ENCODE results near the gene PDXDC1.
"Not testable (repeated sequence)": the region's sequence is repeated elsewhere in the genome, so short reads cannot be mapped to it uniquely, and the experiment has no call there.

DNA sequence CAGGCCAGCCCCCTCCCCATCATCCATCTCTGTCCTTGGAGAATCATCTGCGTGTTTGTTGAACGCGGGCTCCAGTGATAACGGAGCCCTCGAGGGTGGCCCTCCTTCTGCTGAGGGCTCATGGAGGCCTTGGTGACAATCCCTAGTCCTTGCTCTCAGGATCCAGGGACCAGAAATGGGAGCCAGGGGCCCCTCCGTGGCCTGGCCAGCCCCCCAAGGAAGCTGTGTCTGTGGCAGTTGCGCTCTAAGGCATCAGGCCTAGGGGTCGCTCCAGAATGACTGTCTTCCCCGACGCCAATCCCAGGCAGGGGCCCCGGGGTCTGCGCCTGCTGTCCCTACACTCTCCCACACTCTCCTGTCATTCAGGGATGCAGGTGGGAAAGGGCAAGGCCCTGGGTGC lies 174.4 kb downstream of the PDXDC1 start:
- TF ChIP-seq CEBPB (IDR thresholded peaks at IDR 0.05; ENCODE audit: low read depth); ELF1 (IDR thresholded peaks at IDR 0.05; ENCODE audit: borderline replicate concordance, low read depth); POLR2A (IDR thresholded peaks at IDR 0.05; ENCODE audit: borderline replicate concordance, extremely low read depth, insufficient read depth, insufficient read length); RAD21 (IDR thresholded peaks at IDR 0.05; ENCODE audit: low read depth); YY1 (IDR thresholded peaks at IDR 0.05; ENCODE audit: extremely low read depth, insufficient replicate concordance, low read depth, low read length); SIN3A (IDR thresholded peaks at IDR 0.05; ENCODE audit: low read depth); ZNF274 (IDR thresholded peaks at IDR 0.05; ENCODE audit: low read depth, low read length); POLR2AphosphoS5 (IDR thresholded peaks at IDR 0.05; ENCODE audit: low read depth, low read length): not testable (repeated sequence)
- TF ChIP-seq, protein P1, sequence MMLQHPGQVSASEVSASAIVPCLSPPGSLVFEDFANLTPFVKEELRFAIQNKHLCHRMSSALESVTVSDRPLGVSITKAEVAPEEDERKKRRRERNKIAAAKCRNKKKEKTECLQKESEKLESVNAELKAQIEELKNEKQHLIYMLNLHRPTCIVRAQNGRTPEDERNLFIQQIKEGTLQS (IDR thresholded peaks at IDR 0.05), result not testable (repeated sequence)
- TF ChIP-seq, protein P2, sequence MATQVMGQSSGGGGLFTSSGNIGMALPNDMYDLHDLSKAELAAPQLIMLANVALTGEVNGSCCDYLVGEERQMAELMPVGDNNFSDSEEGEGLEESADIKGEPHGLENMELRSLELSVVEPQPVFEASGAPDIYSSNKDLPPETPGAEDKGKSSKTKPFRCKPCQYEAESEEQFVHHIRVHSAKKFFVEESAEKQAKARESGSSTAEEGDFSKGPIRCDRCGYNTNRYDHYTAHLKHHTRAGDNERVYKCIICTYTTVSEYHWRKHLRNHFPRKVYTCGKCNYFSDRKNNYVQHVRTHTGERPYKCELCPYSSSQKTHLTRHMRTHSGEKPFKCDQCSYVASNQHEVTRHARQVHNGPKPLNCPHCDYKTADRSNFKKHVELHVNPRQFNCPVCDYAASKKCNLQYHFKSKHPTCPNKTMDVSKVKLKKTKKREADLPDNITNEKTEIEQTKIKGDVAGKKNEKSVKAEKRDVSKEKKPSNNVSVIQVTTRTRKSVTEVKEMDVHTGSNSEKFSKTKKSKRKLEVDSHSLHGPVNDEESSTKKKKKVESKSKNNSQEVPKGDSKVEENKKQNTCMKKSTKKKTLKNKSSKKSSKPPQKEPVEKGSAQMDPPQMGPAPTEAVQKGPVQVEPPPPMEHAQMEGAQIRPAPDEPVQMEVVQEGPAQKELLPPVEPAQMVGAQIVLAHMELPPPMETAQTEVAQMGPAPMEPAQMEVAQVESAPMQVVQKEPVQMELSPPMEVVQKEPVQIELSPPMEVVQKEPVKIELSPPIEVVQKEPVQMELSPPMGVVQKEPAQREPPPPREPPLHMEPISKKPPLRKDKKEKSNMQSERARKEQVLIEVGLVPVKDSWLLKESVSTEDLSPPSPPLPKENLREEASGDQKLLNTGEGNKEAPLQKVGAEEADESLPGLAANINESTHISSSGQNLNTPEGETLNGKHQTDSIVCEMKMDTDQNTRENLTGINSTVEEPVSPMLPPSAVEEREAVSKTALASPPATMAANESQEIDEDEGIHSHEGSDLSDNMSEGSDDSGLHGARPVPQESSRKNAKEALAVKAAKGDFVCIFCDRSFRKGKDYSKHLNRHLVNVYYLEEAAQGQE (IDR thresholded peaks at IDR 0.05; ENCODE audit: low read depth), result not testable (repeated sequence)
- TF ChIP-seq, protein P3, sequence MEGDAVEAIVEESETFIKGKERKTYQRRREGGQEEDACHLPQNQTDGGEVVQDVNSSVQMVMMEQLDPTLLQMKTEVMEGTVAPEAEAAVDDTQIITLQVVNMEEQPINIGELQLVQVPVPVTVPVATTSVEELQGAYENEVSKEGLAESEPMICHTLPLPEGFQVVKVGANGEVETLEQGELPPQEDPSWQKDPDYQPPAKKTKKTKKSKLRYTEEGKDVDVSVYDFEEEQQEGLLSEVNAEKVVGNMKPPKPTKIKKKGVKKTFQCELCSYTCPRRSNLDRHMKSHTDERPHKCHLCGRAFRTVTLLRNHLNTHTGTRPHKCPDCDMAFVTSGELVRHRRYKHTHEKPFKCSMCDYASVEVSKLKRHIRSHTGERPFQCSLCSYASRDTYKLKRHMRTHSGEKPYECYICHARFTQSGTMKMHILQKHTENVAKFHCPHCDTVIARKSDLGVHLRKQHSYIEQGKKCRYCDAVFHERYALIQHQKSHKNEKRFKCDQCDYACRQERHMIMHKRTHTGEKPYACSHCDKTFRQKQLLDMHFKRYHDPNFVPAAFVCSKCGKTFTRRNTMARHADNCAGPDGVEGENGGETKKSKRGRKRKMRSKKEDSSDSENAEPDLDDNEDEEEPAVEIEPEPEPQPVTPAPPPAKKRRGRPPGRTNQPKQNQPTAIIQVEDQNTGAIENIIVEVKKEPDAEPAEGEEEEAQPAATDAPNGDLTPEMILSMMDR (IDR thresholded peaks at IDR 0.05 in 2 of 3, conservative IDR thresholded peaks at IDR 0.05 in 1 of 3; ENCODE audit: borderline replicate concordance in 1 of 3, insufficient read depth in 1 of 3, low read depth in 2 of 3, low read length in 2 of 3), result not testable (repeated sequence)
- TF ChIP-seq, protein P4, sequence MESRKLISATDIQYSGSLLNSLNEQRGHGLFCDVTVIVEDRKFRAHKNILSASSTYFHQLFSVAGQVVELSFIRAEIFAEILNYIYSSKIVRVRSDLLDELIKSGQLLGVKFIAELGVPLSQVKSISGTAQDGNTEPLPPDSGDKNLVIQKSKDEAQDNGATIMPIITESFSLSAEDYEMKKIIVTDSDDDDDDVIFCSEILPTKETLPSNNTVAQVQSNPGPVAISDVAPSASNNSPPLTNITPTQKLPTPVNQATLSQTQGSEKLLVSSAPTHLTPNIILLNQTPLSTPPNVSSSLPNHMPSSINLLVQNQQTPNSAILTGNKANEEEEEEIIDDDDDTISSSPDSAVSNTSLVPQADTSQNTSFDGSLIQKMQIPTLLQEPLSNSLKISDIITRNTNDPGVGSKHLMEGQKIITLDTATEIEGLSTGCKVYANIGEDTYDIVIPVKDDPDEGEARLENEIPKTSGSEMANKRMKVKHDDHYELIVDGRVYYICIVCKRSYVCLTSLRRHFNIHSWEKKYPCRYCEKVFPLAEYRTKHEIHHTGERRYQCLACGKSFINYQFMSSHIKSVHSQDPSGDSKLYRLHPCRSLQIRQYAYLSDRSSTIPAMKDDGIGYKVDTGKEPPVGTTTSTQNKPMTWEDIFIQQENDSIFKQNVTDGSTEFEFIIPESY (IDR thresholded peaks at IDR 0.05; ENCODE audit: extremely low read depth, insufficient replicate concordance, low read length), result not testable (repeated sequence)
- TF ChIP-seq, protein P5, sequence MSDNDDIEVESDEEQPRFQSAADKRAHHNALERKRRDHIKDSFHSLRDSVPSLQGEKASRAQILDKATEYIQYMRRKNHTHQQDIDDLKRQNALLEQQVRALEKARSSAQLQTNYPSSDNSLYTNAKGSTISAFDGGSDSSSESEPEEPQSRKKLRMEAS (IDR thresholded peaks at IDR 0.05), result not testable (repeated sequence)
